GM19397 (cell line): ENCODE measurements around the gene DHCR24.

Experiments
- ATAC-seq: cut with Tn5 transposase; IDR thresholded peaks from one replicate; pipeline ENCODE4 v1.9.1; 2021; ENCODE audit warnings: mild to moderate bottlenecking, moderate library complexity; ENCODE audit not compliant: unreplicated experiment

Gene DHCR24

GRCh38 chr1:54865238-54866073 is 21.5 kb downstream of the DHCR24 start:
- ATAC-seq, result no peak

DNA sequence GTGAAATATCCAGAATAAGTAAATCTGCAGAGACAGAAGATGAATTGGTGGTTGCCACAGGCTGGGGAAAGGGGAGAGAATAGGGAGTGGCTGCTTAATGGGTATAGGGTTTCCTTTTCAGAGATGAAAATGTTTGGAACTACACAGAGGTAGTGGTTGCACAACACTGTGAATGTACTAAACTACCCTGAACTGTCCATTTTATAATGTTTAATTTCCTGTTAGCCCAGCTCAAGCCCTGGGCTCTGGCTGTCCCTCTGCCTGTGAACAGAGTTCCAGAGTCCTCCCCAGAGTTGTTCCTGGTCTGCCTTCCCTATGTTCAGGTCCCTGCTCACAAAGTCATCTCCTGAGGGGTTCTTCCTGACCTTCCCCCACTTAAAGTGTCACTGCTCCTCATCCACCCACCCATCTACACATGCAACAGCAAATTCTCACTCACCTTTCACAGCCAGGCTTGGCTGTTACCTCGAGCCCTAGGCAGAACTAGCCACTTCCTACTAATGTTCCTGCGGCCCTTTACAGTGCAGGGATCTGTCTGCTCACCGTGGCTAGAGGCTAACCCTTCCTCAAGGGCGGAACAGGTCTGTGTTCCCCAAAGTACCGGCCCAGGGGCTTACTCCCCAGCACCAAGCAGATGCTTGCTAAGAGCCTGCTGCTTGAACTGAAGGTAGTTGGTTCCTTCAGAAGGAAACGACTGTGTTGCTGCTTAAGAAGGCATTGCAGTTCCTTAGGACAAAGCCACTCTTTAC is 22.4 kb downstream of the DHCR24 start:
- ATAC-seq, result no peak

GRCh38 chr1:54863267-54863665 is 23.7 kb downstream of the DHCR24 start:
- ATAC-seq, result no peak

DNA sequence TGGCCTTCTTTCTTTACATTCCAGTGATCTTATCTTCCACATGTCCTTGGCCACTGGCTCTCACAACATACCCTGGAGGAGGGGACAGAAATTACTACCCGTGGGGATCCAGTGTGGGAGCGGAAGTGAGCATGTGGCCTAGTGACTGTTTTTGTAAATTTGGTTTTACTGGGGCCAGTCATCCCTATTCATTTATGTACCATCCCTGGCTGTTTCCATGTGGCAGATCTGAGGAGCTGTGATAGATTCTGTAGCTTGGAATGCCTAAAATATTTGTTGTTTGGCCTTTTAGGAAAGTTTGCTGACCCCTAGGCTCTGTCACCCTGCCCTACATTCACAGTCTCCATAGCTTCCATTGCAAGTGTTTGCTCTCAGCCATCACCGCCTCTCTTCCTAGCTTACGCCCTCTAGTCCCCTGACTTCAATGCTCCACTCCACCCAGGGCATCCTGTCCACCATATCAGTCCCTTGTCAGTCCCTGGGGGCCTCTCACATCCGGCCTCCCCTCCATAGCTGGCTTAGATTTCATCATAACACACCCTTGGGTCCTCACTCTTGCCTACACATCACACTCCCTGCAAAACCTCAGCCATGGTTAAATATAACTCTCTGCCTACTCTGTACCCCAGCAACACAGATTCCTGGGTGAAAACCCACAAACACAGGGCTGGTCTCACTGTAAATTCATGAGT is 25.8 kb downstream of the DHCR24 start:
- no peak for ATAC-seq

GRCh38 chr1:54859700-54860391 is 27.1 kb downstream of the DHCR24 start:
- ATAC-seq, result no peak

DNA sequence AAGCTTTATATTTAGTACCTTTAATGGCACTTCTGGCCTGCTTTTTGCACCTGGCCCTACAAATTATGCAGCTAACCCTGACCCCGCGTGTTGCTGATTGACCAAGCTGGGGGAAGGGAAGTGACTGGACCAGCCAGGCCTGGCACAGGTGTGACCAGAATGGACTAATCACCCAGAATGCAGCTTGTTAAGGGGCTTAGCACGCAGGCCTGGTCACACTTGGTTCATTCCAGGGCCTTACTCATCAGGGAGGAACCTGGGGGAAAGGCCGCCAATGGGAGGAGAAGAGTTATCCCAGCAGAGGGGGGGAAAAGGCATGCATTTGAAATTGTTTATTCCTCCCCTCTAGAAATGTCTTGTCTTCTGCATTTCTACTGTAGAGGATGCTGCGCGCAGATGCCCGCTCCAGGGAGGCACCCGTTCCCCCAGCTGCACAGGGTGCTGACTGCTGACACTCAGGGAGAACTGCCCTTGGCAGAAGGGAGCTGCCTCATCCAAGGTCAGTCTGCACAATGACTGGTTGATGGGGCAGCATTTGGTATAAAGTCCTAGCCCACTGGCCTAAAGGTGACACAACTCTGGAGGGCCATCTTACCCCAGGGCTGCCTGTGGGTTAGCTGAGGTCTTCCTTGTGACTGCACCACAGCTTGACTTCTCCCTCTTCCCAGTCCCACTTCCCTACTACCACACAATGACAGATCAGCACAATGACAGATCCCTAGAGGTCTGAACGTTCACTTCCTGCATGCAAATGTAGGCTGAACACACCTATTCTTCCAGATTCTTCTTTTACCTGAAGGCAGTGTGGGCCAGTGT is 29.0 kb downstream of the DHCR24 start:
- ATAC-seq, result no peak

DNA sequence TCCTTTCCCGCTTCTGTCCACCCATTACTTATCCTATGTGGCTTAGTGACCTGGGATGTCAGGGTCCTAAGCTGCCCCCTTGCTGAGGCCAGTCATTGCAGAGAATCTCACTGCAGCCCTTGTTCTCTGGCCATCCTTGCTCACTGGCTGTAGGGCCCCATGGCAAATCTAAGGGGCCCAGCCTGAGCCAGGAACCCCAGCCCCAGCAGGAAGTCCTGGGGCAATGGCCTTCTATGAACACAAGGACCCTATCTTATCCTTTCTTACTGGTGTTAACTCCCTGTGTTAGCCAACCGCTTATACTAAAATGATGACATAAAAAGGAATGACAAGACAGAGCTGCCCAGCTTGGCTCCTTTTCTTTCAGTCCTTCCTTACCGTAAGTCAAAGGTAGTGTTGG is 29.9 kb downstream of the DHCR24 start:
- no peak for ATAC-seq

DNA sequence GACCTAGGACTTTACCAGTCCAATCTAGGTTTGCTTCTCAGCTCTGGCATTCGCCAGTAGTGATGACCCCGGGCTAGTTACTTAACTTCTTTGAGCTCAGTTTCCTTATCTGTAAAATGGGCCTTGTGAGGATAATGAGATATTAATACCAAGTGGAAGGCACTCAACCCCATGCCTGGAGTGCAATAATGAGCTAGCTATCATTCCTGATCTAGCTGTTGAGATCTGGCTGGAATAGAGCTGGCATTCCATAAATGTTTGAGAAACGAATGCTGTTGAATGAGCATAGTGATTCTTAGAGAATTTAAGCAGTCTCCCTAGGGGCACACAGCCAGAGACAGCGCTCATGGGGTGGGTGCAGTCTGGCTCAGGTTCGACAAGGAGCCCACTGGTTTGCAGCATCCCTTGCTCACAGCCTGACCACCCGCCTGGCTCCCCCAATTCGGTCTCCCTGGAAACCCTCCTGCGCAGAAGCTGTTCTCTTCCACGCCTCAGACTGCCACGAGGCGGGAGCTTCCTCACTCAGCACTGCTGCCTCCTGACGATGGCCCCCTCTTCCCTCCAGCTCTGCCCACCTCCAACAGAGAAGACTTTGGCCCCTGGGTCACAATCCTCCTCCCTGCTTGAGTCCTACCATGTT is 32.5 kb downstream of the DHCR24 start:
- ATAC-seq, result no peak

GRCh38 chr1:54853793-54854370 is 33.1 kb downstream of the DHCR24 start:
- no peak for ATAC-seq

- ATAC-seq, result no peak
Measured at GRCh38 chr1:54853096-54853792, 33.8 kb downstream of the DHCR24 start.

DNA sequence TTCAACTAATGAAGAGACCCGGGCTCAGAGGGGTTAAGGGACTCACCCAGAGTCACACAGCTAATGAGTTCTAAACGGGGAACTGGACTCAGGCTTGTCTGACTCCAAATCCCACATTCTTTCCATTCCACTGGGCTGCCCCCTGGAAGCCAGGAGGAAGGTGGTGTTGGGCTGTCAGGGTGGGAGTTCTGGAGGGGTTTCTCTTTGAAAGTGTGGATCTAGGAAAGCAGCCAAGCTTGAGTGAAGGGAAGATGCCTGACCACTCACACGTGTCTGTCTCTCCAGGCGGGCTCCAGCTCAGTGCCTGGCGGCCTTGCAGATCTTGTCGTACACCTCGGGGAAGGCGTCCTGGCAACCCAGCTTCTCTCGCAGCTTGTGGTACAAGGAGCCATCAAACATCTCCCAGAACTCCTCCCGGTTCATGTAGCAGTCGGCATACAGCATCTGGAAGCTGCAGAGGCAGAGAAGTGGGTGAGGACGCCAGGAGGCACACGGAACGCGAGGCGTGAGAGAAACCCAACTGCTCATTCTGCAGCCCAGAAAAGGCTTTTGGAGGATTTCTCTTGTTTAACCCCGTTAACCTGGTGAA is 35.0 kb downstream of the DHCR24 start:
- ATAC-seq, result no peak

DNA sequence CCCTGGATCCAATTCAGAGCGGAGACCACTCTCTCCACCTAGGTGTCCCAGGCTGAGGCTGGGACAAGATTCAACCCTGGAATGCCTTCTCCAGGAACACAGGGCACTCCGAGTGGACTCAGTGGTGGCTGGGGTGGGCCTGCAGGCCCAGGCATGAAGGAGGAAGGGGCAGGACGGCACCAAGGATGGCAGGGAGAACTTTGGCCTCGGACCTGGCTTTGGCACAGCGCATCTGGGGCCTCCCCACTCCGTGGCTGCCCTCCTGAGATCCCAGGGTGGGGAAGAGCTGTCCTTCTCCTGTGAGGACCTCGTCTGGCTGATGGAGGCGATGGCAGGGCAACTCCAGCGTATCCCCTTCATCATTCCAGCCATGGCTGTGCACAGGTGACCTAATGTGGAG is 35.6 kb downstream of the DHCR24 start:
- no peak for ATAC-seq

DNA sequence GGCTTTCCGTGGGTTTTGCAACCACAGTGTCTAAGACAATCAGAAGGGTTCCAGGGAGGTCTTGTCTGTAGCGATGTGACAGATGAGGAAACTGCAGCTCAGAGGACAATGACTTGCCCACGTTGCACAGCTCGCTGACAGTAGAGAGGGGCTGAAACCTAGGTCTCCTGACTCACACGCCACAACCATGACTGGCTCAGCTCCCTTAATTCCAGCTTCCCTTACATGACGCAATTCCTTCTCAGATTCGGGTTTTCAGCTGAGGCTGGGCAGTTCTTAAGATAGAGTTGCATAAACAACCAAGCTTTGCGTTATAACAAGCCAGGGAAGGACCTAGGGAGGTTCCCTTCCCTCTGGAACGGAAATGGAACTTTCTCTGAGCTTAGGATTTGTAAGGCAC is 36.3 kb downstream of the DHCR24 start:
- no peak for ATAC-seq

GRCh38 chr1:54850069-54850730 is 36.8 kb downstream of the DHCR24 start:
- ATAC-seq, result no peak

DNA sequence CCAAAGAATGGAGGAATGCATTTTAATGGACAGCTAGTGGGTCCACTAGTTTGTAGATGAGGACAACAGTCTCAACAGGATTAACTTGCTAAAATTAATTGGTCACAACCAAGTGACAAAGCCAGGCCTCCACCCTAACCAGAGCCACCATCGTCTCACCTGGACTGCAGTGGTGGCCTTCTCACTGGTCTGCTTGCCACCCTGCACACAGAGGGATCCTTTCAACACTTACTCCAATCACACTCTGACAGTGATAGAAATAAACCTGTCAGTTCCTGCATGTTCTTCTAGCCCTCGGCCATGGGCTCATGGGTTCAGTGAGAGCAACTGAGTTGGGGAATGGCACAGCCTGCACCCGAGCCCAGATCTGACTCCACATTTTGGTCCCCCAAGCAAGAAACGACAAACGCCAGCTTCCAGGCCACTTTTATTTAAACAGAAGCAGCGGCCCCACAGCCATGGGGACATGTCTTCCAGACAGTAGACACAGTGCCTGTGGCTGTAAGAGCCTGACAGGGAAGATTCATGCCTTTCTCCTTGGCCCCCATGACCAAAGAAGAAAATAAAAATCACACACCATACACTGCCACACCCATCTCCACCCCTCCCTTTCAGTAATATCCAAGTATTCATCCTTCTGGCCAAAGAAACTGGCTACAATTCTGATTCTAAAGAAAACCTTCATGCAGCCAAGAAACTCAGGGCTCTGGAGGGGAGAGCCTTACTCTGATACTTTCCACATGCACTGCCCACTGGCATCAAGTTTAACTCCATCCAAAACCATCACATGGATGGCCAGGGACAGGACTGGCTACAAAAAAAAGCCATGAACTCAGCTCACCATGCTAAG is 37.6 kb downstream of the DHCR24 start:
- ATAC-seq, result no peak

DNA sequence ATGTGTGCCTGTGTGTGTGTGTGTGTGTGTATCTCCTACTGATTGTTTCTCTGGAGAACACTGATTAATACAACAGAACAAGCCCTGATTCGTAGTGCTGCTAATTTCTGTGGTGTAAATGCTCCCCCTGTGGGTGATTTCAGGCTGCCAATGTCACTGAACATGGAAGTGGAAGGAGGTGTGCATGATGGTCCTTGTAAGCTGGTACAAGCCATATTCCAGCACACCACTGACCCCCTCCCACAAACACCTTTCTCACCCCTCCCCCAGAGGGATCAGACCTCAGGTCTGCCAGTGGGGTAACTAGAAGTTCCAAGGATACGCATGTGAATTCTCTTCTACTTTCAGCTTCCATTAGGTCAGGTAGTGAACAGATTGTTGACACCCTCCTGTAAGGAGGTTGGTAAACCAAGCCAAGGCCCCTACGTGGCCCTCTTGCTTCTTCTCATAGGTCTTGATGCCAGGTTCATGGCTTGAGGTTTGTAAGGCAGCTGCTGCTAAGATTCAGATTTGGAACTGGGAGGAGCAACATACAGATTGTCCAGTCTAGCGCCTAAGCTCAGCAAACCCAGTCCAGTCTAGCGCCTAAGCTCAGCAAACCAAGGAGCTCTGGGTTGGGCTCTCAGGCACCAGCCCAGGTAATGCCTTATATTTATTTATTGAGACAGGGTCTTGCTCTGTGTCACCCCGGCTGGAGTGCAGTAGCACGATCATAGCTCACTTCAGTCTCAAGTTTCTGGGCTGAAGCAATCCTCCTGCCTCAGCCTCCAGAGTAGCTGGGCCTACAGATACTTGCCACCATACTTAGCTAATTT is 38.7 kb downstream of the DHCR24 start:
- no peak for ATAC-seq
